GM19099 (cell line): ENCODE measurements around the gene SLIT3.

Experiments used
- POLR2A ChIP-seq: IDR thresholded peaks from 3 replicates; pipeline ENCODE4 v1.6.1; 2011; ENCODE audit warnings: low read depth; ENCODE audit not compliant: insufficient read length; ENCODE audit errors: extremely low read depth

The SLIT3 gene

GRCh38 chr5:169164481-169164925 lies 136.4 kb downstream of the SLIT3 start:
- TF ChIP-seq POLR2A = no peak

DNA sequence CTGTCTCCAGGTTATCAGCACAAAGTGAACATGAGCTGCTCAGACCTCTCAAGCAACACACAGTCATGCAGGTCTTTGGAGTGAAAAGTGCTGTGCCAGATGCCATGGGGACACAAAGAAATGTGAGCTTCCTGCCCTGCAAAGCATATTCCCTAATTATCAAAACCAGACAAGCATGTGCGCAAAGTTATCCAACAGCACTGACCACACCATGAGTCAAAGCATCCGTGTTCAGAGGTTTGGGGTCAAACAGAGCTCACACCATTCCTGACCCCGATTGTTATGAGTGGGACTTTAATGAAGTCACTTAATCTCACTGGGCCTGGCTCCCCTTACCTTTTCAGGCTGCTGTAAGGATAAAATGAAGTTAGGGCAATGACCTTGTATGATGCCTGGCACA lies 138.5 kb downstream of the SLIT3 start:
- no peak for TF ChIP-seq POLR2A

- TF ChIP-seq POLR2A = no peak
These were observed 139.8 kb downstream of the SLIT3 start for GRCh38 chr5:169161022-169161680.

GRCh38 chr5:169160405-169160901 lies 140.5 kb downstream of the SLIT3 start:
- no peak for TF ChIP-seq POLR2A

GRCh38 chr5:169158764-169159163 lies 142.2 kb downstream of the SLIT3 start:
- TF ChIP-seq POLR2A = no peak

DNA sequence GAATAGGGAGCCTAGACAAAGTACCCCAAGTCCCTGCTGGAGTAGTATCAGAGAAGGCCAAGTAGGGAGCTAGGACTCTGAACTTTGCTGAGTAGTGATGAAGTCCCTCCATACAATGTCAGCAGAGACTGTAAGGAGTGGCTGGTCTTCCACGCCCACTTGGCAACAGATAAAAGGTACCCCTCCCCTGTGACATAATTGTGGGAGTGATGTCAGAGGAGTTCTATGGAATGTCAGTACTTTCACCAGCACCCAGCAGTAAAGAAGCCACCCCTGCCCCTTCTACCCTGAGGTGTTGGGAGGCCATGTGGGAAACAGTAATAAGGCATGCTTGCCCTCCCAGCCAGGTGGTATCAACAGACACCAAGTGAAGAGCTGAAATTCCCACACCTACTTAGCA lies 143.9 kb downstream of the SLIT3 start:
- no peak for TF ChIP-seq POLR2A

DNA sequence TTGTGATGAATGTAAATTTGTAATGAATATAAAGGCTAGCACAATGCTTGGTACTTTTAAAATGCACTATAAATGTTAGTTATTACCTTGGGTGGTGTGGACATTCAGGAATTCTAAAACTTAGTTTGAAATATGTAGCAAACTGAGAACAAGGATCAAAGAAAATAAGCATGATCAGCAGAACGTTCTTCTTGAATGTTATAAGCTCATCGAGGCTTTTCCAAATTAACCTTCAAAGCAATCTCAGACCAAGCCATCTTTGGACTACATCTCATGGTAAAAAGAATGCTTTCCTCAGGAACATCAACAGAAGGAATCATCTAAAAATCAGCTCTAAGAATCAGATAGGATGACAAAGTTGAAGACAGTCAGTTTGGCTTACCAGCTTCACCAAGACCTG lies 146.3 kb downstream of the SLIT3 start:
- TF ChIP-seq POLR2A = no peak

GRCh38 chr5:169153405-169153804 lies 147.5 kb downstream of the SLIT3 start:
- no peak for TF ChIP-seq POLR2A

DNA sequence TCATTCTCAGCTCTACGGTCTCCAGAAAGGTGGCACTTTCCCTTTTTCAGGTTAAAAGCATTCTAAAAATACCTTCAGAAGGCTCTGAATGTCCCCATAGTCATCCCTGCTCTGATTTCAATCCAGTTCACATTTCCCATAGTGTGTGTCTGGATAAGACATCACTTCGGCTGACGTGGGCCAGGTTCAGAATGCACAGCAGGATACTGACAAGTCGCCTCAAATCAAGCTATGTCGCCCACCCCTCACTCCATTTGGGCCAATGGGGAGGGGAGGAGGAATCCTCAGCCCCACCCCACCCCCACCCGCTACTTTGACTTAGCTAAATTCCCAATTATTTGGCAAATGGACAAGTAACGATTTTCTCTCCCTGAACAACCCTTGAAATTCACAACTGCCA lies 148.0 kb downstream of the SLIT3 start:
- no peak for TF ChIP-seq POLR2A

DNA sequence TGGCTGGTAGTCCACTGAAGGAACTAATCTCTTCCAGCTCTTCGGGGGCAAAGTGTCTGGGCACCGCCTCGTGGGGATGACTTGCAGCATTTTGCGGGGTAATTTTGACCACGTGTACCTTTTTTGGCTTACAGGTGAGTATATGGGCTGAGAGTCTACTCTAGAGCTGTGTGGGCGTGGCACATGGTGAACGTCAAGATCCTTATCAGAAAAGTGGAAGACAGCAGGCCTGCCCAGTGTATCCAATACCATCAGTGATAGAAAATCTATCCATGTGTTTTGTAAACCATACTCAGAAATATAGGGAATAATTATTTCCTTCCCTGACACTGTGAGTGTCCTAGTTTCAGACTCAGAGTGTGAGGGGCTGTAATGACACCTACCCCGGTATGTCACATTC lies 148.5 kb downstream of the SLIT3 start:
- TF ChIP-seq POLR2A = no peak

DNA sequence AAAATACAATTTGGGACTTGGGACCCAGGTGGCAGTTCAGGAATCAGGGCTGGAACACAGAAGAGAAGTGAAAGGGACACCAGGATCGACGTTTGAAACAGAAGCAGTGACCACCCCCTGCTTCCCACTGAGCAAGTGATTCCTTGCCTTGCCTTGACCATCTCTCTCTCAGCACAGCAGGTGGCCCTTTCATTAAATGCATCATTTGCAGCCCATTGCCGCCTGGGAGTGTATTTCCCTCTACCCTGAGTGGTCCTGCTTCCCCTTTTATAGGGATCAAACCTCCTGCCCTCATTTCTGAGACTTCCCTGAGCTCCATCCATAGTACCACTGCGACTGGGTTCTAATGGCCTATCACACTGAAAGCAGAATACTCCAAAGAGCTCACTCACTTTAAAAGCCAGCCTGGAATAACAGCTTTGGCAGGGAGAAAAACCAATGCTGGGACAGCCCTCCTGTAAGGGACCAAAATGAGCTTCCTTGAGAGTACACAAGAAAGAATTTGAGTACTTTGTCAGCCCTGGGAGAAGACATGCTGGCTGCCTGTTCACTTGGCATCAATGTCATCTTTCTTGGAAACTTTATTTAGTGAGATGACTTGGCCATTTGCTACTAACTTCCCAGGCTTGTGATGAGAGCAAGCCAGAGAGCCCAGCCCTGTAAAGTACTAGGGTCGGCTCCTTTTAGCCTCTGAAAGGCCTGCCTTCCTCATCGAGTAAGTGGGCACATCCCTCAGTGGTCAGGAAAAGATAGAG lies 149.7 kb downstream of the SLIT3 start:
- TF ChIP-seq POLR2A = no peak

- no peak for TF ChIP-seq POLR2A
These were observed 150.8 kb downstream of the SLIT3 start for GRCh38 chr5:169150108-169150507.

GRCh38 chr5:169149317-169149716 lies 151.6 kb downstream of the SLIT3 start:
- TF ChIP-seq POLR2A = no peak

DNA sequence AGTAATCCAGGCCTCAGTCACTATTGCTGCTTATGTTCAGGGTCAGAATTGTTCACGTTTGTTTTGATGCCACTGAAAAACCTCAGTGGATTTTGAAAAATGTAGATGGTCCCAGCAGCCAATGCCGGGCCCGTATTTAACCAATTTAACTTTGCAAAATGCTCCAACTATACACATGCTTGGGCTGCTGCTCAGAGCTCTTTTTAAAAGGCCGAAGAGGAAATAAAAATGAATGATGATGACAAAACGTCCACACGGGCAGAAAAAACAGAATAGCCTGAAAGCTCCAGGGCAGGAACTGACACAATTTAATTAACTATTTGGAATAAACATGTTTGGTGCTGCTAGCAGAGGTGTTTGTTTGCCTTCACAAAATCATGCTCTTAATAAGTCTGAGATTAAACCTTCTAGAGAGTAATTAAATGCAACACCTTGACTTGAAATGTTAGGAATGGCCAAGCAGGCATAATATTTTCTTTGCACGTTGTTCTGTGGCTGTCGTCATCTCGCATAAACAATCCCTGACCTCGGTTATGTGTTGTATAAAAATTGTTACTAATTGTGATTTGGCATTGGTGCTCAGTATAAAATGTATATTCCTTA lies 152.7 kb downstream of the SLIT3 start:
- no peak for TF ChIP-seq POLR2A

DNA sequence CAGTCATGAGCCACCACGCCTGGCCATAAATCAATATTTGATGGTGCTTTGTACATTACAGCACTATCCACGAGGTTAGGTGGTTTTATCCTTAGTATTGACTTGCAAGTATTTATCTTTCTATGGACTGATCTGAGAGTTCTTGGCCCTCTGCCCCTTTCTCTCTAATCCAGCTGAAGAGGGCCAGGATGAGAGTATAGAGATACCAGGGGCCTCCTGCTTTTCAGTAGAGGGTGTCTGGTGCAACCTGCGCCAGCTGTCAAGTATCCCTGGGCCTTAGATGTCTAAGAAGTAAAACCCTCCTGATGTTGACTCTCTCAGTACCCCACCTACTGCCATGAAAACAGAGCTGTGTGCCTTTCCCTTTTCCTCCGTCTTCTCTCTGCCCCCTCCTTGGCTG lies 153.4 kb downstream of the SLIT3 start:
- no peak for TF ChIP-seq POLR2A

DNA sequence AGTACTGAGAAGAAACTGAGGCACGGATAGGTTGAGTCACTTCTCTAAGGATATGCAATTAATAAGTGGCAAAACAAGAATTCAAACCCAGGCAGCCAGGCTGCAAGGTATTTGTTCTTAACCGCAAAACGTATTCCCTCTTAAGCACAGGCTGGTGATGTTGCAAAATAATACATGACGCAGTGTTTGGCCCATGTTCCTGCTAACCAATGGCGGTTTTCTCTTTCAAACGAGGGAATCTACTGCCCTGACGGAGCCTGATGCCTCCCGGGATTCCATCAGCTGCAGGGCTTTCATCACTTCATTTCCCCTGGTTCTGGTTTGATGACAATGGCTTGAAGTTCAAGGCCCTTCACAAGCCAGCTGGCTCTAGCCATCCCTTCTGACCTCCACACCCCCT lies 154.8 kb downstream of the SLIT3 start:
- no peak for TF ChIP-seq POLR2A
